Measurements from ENCODE around the gene ANK2. TPM values are rescaled to one million over a fixed set of nuclear protein-coding genes. Genes with fewer than 3 reads are reported as not detected.

Gene ANK2
- total and polyA plus RNA-seq, 4 donors, result 1.1 to 61.2 (median 12.5) TPM

DNA sequence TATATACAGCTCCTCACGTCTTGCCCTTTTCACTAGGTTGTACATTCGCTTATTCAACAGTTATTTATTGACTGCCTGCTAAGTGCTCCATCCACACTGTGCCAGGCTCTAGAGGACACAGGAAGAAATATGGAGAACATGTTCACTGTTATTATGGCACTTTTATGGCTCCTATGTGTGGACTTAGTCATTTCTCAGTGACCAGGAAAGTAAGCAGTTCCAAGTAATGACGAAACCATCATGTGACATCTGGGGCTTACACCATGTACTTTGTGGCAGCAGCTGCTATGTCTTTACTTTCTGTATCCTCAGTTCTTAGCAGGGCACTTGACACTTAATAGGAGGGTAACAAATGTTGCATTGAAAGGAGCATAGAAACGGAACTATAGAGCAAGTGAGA, 278.0 kb downstream of the ANK2 start:
- ATAC-seq (ENCODE audit: insufficient read depth, low FRiP score), result peak; percentile 19
- TF ChIP-seq, protein P1, sequence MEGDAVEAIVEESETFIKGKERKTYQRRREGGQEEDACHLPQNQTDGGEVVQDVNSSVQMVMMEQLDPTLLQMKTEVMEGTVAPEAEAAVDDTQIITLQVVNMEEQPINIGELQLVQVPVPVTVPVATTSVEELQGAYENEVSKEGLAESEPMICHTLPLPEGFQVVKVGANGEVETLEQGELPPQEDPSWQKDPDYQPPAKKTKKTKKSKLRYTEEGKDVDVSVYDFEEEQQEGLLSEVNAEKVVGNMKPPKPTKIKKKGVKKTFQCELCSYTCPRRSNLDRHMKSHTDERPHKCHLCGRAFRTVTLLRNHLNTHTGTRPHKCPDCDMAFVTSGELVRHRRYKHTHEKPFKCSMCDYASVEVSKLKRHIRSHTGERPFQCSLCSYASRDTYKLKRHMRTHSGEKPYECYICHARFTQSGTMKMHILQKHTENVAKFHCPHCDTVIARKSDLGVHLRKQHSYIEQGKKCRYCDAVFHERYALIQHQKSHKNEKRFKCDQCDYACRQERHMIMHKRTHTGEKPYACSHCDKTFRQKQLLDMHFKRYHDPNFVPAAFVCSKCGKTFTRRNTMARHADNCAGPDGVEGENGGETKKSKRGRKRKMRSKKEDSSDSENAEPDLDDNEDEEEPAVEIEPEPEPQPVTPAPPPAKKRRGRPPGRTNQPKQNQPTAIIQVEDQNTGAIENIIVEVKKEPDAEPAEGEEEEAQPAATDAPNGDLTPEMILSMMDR (IDR thresholded peaks at IDR 0.05; ENCODE audit: control extremely low read depth, extremely low read depth), result no peak
- H3K9me3 ChIP-seq (ENCODE audit: control insufficient read depth in 4 of 4, insufficient read depth in 3 of 4, low read length in 3 of 4), result no peaks in the 10 kb centered on the region
- H3K4me3 ChIP-seq, result no peak overlapping the region
- no peak overlapping the region for H3K9ac ChIP-seq (ENCODE audit: insufficient read depth in 1 of 2, low read length in 2 of 2)
- peaks cover 0 to 6% (median 0%) of the 10 kb centered on the region in 5 donors for H3K4me1 ChIP-seq (ENCODE audit: control insufficient read depth in 5 of 5, insufficient read depth in 5 of 5, low read length in 5 of 5)
- H3K36me3 ChIP-seq (ENCODE audit: control insufficient read depth in 4 of 4, insufficient read depth in 4 of 4, low read length in 4 of 4), result no peaks in the 10 kb centered on the region
- H3K27me3 ChIP-seq (ENCODE audit: control insufficient read depth in 3 of 3, insufficient read depth in 3 of 3, low read length in 2 of 3), result no peaks in the 10 kb centered on the region
- 81 to 84% methylated on average over 4 of the region's 4 CpGs for WGBS, 2 donors
- no peak for DNase-seq
- no peak overlapping the region for H3K27ac ChIP-seq (ENCODE audit: low read depth in 1 of 2, low read length in 1 of 2)

DNA sequence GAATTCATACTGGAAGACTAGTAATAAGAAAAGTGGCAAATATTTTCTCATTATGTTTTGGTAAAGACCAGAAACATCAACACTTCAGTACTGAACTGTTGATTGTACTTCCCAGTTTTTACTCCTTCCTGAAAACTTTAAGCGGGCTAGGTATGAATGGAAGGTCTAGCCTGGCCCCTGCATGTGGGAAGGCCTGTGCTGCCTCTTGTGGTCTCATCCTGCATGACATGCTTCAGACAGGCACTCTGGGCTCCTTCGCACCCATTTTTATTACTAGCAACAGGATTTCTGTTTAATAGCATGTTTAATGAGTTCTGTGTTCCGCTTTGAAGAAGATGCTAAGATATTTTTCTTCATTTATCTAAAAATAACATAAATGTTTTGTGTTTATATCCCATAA, 279.1 kb downstream of the ANK2 start:
- H3K27me3 ChIP-seq (ENCODE audit: control insufficient read depth in 3 of 3, insufficient read depth in 3 of 3, low read length in 2 of 3), result no peaks in the 10 kb centered on the region
- WGBS, 2 donors, result 94 to 99% methylated on average over 3 of the region's 3 CpGs
- H3K9ac ChIP-seq (ENCODE audit: insufficient read depth in 1 of 2, low read length in 2 of 2), result no peak overlapping the region
- TF ChIP-seq, protein P1 (IDR thresholded peaks at IDR 0.05; ENCODE audit: control extremely low read depth, extremely low read depth), result no peak
- H3K27ac ChIP-seq (ENCODE audit: low read depth in 1 of 2, low read length in 1 of 2), result no peak overlapping the region
- peaks cover 0 to 4% (median 0%) of the 10 kb centered on the region in 4 donors for H3K36me3 ChIP-seq (ENCODE audit: control insufficient read depth in 4 of 4, insufficient read depth in 4 of 4, low read length in 4 of 4)
- H3K4me1 ChIP-seq (ENCODE audit: control insufficient read depth in 5 of 5, insufficient read depth in 5 of 5, low read length in 5 of 5), result peaks cover 0 to 6% (median 0%) of the 10 kb centered on the region in 5 donors
- ATAC-seq (ENCODE audit: insufficient read depth, low FRiP score) (no peak), DNase-seq (no peak)
- no peaks in the 10 kb centered on the region for H3K9me3 ChIP-seq (ENCODE audit: control insufficient read depth in 4 of 4, insufficient read depth in 3 of 4, low read length in 3 of 4)
- no peak overlapping the region for H3K4me3 ChIP-seq

DNA sequence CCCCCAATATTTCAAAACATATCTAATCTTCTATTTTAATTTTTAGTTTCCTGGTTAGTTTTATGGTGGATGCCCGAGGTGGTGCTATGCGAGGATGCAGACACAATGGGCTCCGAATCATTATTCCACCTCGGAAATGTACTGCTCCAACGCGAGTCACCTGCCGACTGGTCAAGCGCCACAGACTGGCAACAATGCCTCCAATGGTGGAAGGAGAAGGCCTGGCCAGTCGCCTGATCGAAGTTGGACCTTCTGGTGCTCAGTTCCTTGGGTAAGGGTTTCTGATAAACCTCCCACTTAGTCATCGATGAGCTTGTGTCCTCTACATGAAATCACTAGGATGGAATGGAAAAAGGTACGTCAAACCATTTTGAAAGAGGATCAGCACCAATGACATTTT, 280.7 kb downstream of the ANK2 start:
- Histone ChIP-seq H3K27me3 (ENCODE audit: control insufficient read depth in 3 of 3, insufficient read depth in 3 of 3, low read length in 2 of 3) (no peaks in the 10 kb centered on the region), H3K4me1 (ENCODE audit: control insufficient read depth in 5 of 5, insufficient read depth in 5 of 5, low read length in 5 of 5) (peaks cover 0 to 6% (median 0%) of the 10 kb centered on the region in 5 donors), H3K27ac (ENCODE audit: low read depth in 1 of 2, low read length in 1 of 2) (no peak overlapping the region), H3K9ac (ENCODE audit: insufficient read depth in 1 of 2, low read length in 2 of 2) (no peak overlapping the region), H3K4me3 (no peak overlapping the region), H3K36me3 (ENCODE audit: control insufficient read depth in 4 of 4, insufficient read depth in 4 of 4, low read length in 4 of 4) (peaks cover 0 to 4% (median 0%) of the 10 kb centered on the region in 4 donors), H3K9me3 (ENCODE audit: control insufficient read depth in 4 of 4, insufficient read depth in 3 of 4, low read length in 3 of 4) (no peaks in the 10 kb centered on the region)
- ATAC-seq (ENCODE audit: insufficient read depth, low FRiP score) (no peak), DNase-seq (no peak)
- TF ChIP-seq, protein P1 (IDR thresholded peaks at IDR 0.05; ENCODE audit: control extremely low read depth, extremely low read depth), result no peak
- 94% methylated on average over 12 of the region's 12 CpGs for WGBS, 2 donors

DNA sequence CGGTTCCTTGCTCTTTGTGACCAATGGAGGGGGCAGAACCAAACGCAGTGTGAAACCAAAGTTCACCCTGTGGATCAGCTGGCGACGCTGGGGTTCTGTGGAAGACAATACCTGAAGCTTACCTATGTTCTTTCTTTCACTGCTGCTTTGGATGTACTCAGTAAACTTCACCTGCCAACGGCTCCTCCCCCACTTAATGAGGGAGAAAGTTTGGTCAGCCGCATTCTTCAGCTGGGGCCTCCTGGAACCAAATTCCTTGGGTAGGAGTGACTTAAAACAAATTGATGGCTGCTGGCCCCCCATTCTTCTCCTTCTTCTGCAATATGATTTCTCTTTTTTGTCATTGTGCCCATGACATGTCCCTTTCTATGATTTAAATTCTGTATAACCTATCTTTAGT, 282.4 kb downstream of the ANK2 start:
- H3K4me1 ChIP-seq (ENCODE audit: control insufficient read depth in 5 of 5, insufficient read depth in 5 of 5, low read length in 5 of 5), result peaks cover 0 to 6% (median 0%) of the 10 kb centered on the region in 5 donors
- H3K9me3 ChIP-seq (ENCODE audit: control insufficient read depth in 4 of 4, insufficient read depth in 3 of 4, low read length in 3 of 4), result peaks cover 0 to 2% (median 0%) of the 10 kb centered on the region in 4 donors
- H3K4me3 ChIP-seq, result no peak overlapping the region
- TF ChIP-seq, protein P1 (IDR thresholded peaks at IDR 0.05; ENCODE audit: control extremely low read depth, extremely low read depth), result no peak
- no peak overlapping the region for H3K9ac ChIP-seq (ENCODE audit: insufficient read depth in 1 of 2, low read length in 2 of 2)
- DNase-seq (no peak), ATAC-seq (ENCODE audit: insufficient read depth, low FRiP score) (no peak)
- no peaks in the 10 kb centered on the region for H3K27me3 ChIP-seq (ENCODE audit: control insufficient read depth in 3 of 3, insufficient read depth in 3 of 3, low read length in 2 of 3)
- 67 to 82% methylated on average over 6 of the region's 6 CpGs for WGBS, 2 donors
- peaks cover 0 to 10% (median 3%) of the 10 kb centered on the region in 4 donors for H3K36me3 ChIP-seq (ENCODE audit: control insufficient read depth in 4 of 4, insufficient read depth in 4 of 4, low read length in 4 of 4)
- no peak overlapping the region for H3K27ac ChIP-seq (ENCODE audit: low read depth in 1 of 2, low read length in 1 of 2)
